ENCODE data around the gene CLP1. TPM values are rescaled to one million over a fixed set of nuclear protein-coding genes. Genes with fewer than 3 reads are reported as not detected.

Gene CLP1
- total and polyA plus RNA-seq, 4 donors = 5.9 to 12.3 (median 8.3) TPM

DNA sequence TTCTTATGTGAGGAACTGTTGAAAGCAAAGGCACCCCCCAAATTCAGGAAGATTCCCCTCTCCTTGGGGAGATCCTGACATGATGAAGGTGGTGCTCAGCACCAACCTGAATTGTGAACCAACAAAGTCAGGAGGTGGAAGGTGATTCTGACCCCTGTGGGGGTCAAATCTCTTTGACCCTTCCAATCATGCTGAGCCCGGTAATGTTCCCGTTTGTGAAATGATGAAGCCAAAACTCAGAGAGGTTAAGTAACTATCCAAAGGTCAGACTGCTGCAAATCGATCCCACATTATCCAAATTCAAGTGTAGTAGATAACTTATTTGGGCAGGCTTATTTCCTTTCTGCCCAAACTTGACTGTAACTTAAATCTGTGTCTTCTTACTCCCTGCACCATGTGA lies 41.0 kb upstream of the CLP1 start:
- no peak overlapping the region for H3K9ac ChIP-seq (ENCODE audit: low read depth in 1 of 2, low read length in 2 of 2)
- peaks cover 11 to 69% (median 63%) of the 10 kb centered on the region in 4 donors for H3K4me1 ChIP-seq (ENCODE audit: control insufficient read depth in 4 of 4, insufficient read depth in 4 of 4, low read length in 3 of 4)
- TF ChIP-seq RAD21 (IDR thresholded peaks at IDR 0.05) (peak; percentile 32 to 54), REST (IDR thresholded peaks at IDR 0.05) (peak; percentile 43), NR2F2 (IDR thresholded peaks at IDR 0.05) (peak; percentile 100), SP1 (IDR thresholded peaks at IDR 0.05) (peak; percentile 92), ZBTB33 (IDR thresholded peaks at IDR 0.05) (peak; percentile 89), TAF1 (conservative IDR thresholded peaks at IDR 0.05) (peak; percentile 17), YY1 (IDR thresholded peaks at IDR 0.05) (peak; percentile 46), EGR1 (IDR thresholded peaks at IDR 0.05; ENCODE audit: low read depth in 2 of 2) (peak in 1 of 2 donors; percentile 78), HNF4A (conservative IDR thresholded peaks at IDR 0.05) (peak; percentile 96 to 97), GABPA (IDR thresholded peaks at IDR 0.05 in 1 of 2, conservative IDR thresholded peaks at IDR 0.05 in 1 of 2) (no peak), HNF4G (IDR thresholded peaks at IDR 0.05) (peak; percentile 87), ATF3 (IDR thresholded peaks at IDR 0.05) (peak; percentile 29), MAX (IDR thresholded peaks at IDR 0.05) (peak; percentile 79), JUND (IDR thresholded peaks at IDR 0.05) (peak; percentile 81 to 84), FOXA1 (IDR thresholded peaks at IDR 0.05) (no peak), CTCF (IDR thresholded peaks at IDR 0.05; ENCODE audit: low read depth, low read length, missing input control) (no peak), RXRA (IDR thresholded peaks at IDR 0.05) (peak; percentile 97), FOXA2 (IDR thresholded peaks at IDR 0.05) (peak; percentile 46)
- H3K36me3 ChIP-seq (ENCODE audit: control insufficient read depth in 4 of 4, insufficient read depth in 3 of 4, low read depth in 1 of 4, low read length in 3 of 4) = peaks cover 12 to 48% (median 38%) of the 10 kb centered on the region in 4 donors
- 33% methylated on average over 3 of the region's 3 CpGs for WGBS
- H3K4me3 ChIP-seq (ENCODE audit: low read depth in 1 of 3, low read length in 3 of 3) = no peak overlapping the region
- peak overlapping the region; percentile 66 to 81 for H3K27ac ChIP-seq (ENCODE audit: low read depth in 1 of 2, low read length in 2 of 2)
- DNase-seq (ENCODE audit: low spot score) = no peak
- no peaks in the 10 kb centered on the region for H3K27me3 ChIP-seq (ENCODE audit: control insufficient read depth in 4 of 4, insufficient read depth in 4 of 4, low read length in 3 of 4)
- H3K9me3 ChIP-seq (ENCODE audit: control insufficient read depth in 4 of 4, low read length in 3 of 4) = no peaks in the 10 kb centered on the region

Data from liver (tissue), 9 donors.